GM12872 (cell line): Measurements from ENCODE around the gene UQCRC1.
A peak's percentile ranks its signal among the peaks of the same experiment; 100 is the strongest.

Source experiments
- CTCF ChIP-seq: IDR thresholded peaks from 3 replicates; pipeline ENCODE4 v1.5.1; 2011; ENCODE audit warnings: low read depth, mild to moderate bottlenecking, low read length, moderate library complexity; ENCODE audit not compliant: insufficient read depth

UQCRC1 gene

GRCh38 chr3:48609088-48610005 is at the start of gene UQCRC1:
TSS of gene UQCRC1 (minus strand) at chr3:48609646. CDS start at chr3:48609620, 26 bp downstream.
- TF ChIP-seq CTCF: peak; percentile 80

GRCh38 chr3:48656841-48657281 is 47.4 kb upstream of the UQCRC1 start:
- TF ChIP-seq CTCF: no peak

- peak; percentile 80 for TF ChIP-seq CTCF
Observed at GRCh38 chr3:48656061-48656840, 46.8 kb upstream of the UQCRC1 start.

GRCh38 chr3:48655606-48656005 is 46.2 kb upstream of the UQCRC1 start:
- TF ChIP-seq CTCF: no peak

- no peak for TF ChIP-seq CTCF
Observed at GRCh38 chr3:48655063-48655462, 45.6 kb upstream of the UQCRC1 start.

GRCh38 chr3:48652923-48653715 is 43.7 kb upstream of the UQCRC1 start:
- no peak for TF ChIP-seq CTCF
